Measurements from ENCODE around the gene CIDEB. TPM values are rescaled to one million over a fixed set of nuclear protein-coding genes. Genes with fewer than 3 reads are reported as not detected.

Gene CIDEB
- polyA plus RNA-seq, 1 donor from 2014 or later = not detected

- H3F3A ChIP-seq (ENCODE audit: insufficient read depth, low read length, poor library complexity, severe bottlenecking) = no peaks in the 10 kb centered on the region
Observed at GRCh38 chr14:24256960-24257359, 50.8 kb downstream of the CIDEB start.

GRCh38 chr14:24255931-24256711 is 51.7 kb downstream of the CIDEB start:
- TF ChIP-seq SMC3 (conservative IDR thresholded peaks at IDR 0.05; ENCODE audit: poor library complexity) = no peak
- TF ChIP-seq CTCF (IDR thresholded peaks at IDR 0.05; ENCODE audit: poor library complexity, severe bottlenecking) = no peak
- no peak overlapping the region for H2AFZ ChIP-seq (ENCODE audit: low read depth, low read length)
- no peaks in the 10 kb centered on the region for H3K9me2 ChIP-seq (ENCODE audit: insufficient read depth, low read length)
- H3K9ac ChIP-seq (ENCODE audit: low read length) = no peak overlapping the region
- no peaks in the 10 kb centered on the region for H3K27me3 ChIP-seq (ENCODE audit: insufficient read depth, low read depth, low read length)
- no peaks in the 10 kb centered on the region for H4K20me1 ChIP-seq (ENCODE audit: insufficient read depth)
- H3K4me3 ChIP-seq (ENCODE audit: low read length) = no peak overlapping the region
- H3K9me3 ChIP-seq (ENCODE audit: low read length) = no peaks in the 10 kb centered on the region
- H3K36me3 ChIP-seq (ENCODE audit: insufficient read depth, low read length) = no peaks in the 10 kb centered on the region
- no peak overlapping the region for H3K4me2 ChIP-seq (ENCODE audit: low read length)
- no peaks in the 10 kb centered on the region for H3F3A ChIP-seq (ENCODE audit: insufficient read depth, low read length, poor library complexity, severe bottlenecking)
- H3K79me2 ChIP-seq (replicated peaks; ENCODE audit: insufficient read depth, low read length) = no peaks in the 10 kb centered on the region
- H3K27ac ChIP-seq (ENCODE audit: low read length) = no peak overlapping the region

More at GRCh38 chr14:24256960-24257359, 50.8 kb downstream of the CIDEB start:
- Histone ChIP-seq H4K20me1 (ENCODE audit: insufficient read depth) (no peaks in the 10 kb centered on the region), H3K9ac (ENCODE audit: low read length) (no peak overlapping the region), H3K9me2 (ENCODE audit: insufficient read depth, low read length) (no peaks in the 10 kb centered on the region), H2AFZ (ENCODE audit: low read depth, low read length) (no peak overlapping the region), H3K27ac (ENCODE audit: low read length) (no peak overlapping the region), H3K4me3 (ENCODE audit: low read length) (no peak overlapping the region), H3K4me2 (ENCODE audit: low read length) (no peak overlapping the region), H3K27me3 (ENCODE audit: insufficient read depth, low read depth, low read length) (no peaks in the 10 kb centered on the region), H3K9me3 (ENCODE audit: low read length) (no peaks in the 10 kb centered on the region), H3K79me2 (replicated peaks; ENCODE audit: insufficient read depth, low read length) (no peaks in the 10 kb centered on the region), H3K36me3 (ENCODE audit: insufficient read depth, low read length) (no peaks in the 10 kb centered on the region)
- TF ChIP-seq REST (IDR thresholded peaks at IDR 0.05; ENCODE audit: borderline replicate concordance) (no peak), RAD21 (conservative IDR thresholded peaks at IDR 0.05) (no peak), EZH2 (IDR thresholded peaks at IDR 0.05; ENCODE audit: borderline replicate concordance, insufficient read depth, low read length, poor library complexity, severe bottlenecking) (no peak), TAF1 (IDR thresholded peaks at IDR 0.05; ENCODE audit: low read depth) (no peak), SMC3 (conservative IDR thresholded peaks at IDR 0.05; ENCODE audit: poor library complexity) (no peak), MXI1 (conservative IDR thresholded peaks at IDR 0.05; ENCODE audit: poor library complexity, severe bottlenecking) (no peak), POLR2AphosphoS5 (IDR thresholded peaks at IDR 0.05) (no peak), CTCF (IDR thresholded peaks at IDR 0.05; ENCODE audit: poor library complexity, severe bottlenecking) (no peak)

Measured in neural cell (in vitro differentiated cells).